HG03196 (cell line): ENCODE data around the gene GALNT2.
A peak's percentile ranks its signal among the peaks of the same experiment; 100 is the strongest.

Experiments
- ATAC-seq: cut with Tn5 transposase; IDR thresholded peaks from one replicate; pipeline ENCODE4 v1.9.1; 2021; ENCODE audit not compliant: unreplicated experiment

GALNT2 gene

GRCh38 chr1:230110971-230111370 is 43.9 kb downstream of the GALNT2 start:
- no peak for ATAC-seq

- no peak for ATAC-seq
These were observed 45.2 kb downstream of the GALNT2 start for GRCh38 chr1:230112131-230112701.

- no peak for ATAC-seq
These were observed 45.7 kb downstream of the GALNT2 start for GRCh38 chr1:230112782-230113181.

GRCh38 chr1:230113235-230113592 is 46.2 kb downstream of the GALNT2 start:
- no peak for ATAC-seq

GRCh38 chr1:230113593-230114236 is 46.7 kb downstream of the GALNT2 start:
- ATAC-seq, result no peak

- ATAC-seq, result no peak
These were observed 47.2 kb downstream of the GALNT2 start for GRCh38 chr1:230114237-230114651.

- peak; percentile 41 for ATAC-seq
These were observed 50.7 kb downstream of the GALNT2 start for GRCh38 chr1:230117694-230118093.

- ATAC-seq, result no peak
These were observed 52.3 kb downstream of the GALNT2 start for GRCh38 chr1:230119340-230119739.

- no peak for ATAC-seq
These were observed 53.4 kb downstream of the GALNT2 start for GRCh38 chr1:230120289-230120920.

- no peak for ATAC-seq
These were observed 53.9 kb downstream of the GALNT2 start for GRCh38 chr1:230120921-230121381.

GRCh38 chr1:230121950-230122349 is 54.9 kb downstream of the GALNT2 start:
- no peak for ATAC-seq

GRCh38 chr1:230122366-230123279 is 55.6 kb downstream of the GALNT2 start:
- no peak for ATAC-seq

GRCh38 chr1:230123280-230124185 is 56.5 kb downstream of the GALNT2 start:
- peak; percentile 79 for ATAC-seq

- no peak for ATAC-seq
These were observed 57.4 kb downstream of the GALNT2 start for GRCh38 chr1:230124186-230125128.

GRCh38 chr1:230125141-230125540 is 58.1 kb downstream of the GALNT2 start:
- no peak for ATAC-seq

GRCh38 chr1:230125640-230126528 is 58.8 kb downstream of the GALNT2 start:
- ATAC-seq, result no peak

- ATAC-seq, result no peak
These were observed 59.6 kb downstream of the GALNT2 start for GRCh38 chr1:230126529-230127104.
